NCI-H446 treated with DMSO at 0.1 percent for 48 hours (cell line): Measurements from ENCODE around the gene ANKRD55.
"Not testable (repeated sequence)": the region's sequence is repeated elsewhere in the genome, so short reads cannot be mapped to it uniquely, and the experiment has no call there.

Source experiments
- DNase-seq: peaks from one replicate; lab custom pipeline; 2025; lab: John Stamatoyannopoulos, UW

Gene ANKRD55

DNA sequence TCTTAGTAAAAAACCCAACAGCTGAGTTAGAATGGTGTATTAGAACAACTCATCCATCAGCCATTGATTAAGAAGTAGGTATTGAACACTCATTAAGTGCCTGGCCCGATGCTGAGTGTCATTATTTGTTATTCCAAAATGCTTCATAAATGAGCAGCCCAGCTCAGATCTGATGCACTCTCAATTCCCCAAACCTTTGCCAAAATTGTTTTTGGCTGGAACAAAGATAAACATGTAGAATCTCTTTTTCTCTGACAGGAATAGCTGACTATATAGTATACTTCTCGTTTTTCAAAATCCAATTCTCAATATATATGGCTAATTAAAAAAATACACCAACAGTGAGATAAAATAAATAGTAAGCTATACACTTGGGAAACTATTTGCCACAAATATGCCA lies 20.0 kb upstream of the ANKRD55 start:
- DNase-seq: no peak

DNA sequence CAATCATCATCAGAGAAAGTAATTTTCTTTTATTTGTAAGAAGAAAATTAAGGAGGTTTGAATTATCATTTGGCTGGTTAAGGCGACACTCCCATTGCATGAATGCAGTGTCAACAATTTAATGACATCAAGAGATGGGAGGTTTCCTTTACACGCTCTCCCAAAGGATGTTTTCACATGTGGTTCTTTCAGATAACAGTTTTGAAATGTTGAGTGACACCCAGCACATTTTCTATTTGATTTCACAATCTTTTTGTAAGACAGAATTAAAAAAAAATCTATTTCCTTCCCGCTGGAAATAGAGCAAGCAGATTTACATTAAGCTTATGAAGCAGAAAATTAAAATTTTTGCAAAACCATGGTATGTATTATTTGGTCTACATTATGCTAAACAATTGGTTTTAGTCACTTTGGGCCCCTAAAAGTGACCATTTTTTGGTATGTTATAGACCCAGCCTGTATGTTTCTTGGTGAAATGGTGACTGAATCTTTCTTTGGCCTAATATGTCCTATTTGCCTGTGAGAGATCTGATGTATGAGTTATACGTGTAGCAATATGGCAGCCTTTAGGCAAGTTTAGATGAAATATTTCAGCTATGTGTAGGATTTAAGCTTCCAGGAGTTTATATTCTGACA lies 18.9 kb upstream of the ANKRD55 start:
- DNase-seq: no peak

DNA sequence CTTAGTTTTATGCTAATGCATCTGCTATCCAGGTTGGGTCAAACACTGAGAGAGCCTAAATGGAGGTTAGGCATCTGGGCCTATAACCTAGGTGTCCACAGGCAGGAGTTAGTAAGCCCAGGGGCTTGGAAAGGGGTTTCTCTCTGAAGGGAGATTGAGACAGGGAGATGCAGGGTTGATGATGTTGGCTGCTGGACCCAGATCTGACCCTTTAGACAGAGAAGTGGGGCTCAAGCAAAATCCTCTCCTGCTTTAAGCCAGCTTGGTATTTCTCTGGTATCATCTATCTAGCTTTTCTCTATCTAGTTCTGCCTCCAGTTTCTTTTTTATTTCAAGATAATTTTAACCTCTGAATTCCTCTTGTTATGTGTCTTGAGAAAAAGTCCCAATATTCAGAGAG lies 18.3 kb upstream of the ANKRD55 start:
- DNase-seq: no peak

DNA sequence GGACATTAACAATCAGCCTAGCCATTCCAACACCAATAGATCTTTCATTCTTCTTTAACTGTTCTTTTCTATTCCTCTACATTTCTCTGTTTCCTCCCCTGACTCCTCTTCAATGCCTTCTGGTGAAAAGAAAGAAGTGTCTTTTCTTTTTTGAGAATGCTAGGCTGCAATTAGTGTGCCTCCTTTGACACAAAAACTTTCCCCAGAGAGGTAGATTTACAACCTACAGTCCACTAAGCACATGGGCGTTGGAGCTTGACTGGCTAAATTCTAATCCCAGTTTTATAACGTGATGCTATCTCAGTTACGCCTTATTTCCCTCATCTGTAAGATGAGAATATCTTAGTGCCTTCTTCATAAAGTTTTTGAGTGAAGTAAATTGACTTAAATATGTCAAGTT lies 16.9 kb upstream of the ANKRD55 start:
- no peak for DNase-seq

DNA sequence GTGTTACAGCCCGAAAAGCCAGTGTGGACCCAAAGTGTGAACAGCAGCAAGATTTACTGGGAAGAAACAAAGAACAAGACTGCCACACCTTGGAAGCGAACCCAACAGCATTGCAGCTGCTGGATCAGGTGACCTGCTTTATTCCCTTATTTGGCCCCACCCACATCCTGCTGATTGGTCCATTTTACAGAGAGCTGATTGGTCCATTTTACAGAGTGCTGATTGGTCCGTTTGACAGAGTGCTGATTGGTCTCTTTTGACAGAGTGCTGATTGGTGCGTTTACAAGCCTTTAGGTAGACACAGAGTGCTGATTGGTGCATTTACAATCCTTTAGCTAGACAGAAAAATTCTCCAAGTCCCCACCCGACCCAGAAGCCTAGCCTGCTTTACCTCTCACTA lies 16.0 kb upstream of the ANKRD55 start:
- DNase-seq: not testable (repeated sequence)

DNA sequence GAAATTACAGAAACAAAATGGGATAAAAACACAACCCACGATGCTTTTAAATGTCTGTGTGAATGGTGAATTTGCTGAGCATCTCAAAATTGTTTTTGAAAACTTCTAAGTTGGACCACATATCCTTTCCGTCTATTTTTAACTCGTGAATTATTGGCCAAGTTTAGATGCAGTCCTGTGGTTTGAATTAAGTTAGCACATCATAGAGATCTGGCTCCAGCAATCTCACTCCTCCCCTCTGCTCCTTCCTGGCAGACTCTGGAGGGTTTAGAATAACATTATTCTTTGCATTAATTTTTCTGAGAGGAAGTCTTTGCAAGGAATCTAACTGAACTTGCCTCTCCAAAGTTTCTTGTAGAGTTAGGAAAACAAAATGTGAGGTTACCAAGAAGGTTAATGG lies 14.5 kb upstream of the ANKRD55 start:
- DNase-seq: no peak

DNA sequence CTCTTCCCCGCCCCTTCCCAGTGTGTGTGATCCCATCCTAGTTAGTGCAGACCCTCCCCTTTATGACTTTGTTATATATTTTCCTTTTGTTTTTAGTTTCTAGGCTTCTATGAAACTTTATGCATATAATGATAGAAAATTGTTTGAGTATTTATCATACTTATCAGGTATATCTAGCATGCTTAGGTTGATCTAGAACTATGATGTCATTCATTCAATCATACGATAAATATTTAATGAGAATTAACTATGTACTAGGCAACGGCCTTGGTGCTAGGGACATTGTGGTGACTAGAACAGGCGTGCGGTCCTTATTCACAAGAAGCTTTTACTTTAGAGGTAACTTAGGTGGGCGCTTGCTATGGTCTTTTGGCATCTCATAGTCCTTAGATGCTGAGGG lies 13.6 kb upstream of the ANKRD55 start:
- DNase-seq: no peak

DNA sequence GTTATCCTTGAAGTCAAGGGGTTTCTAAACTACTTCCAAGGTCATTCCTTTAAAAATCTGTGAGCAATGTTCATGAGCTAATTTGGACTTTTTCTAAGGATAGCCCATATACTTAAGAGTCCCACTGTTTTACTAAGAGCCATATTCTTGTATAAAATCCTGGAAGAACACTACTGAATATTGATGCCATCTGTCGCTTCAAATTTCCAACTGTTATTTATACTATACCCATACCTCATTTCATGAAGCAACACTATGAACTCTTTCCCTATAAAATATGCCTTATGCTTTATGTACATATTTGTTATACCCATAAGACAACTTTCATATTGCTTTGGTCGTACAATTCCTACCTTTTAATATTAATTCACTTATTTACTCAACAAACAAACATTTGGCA lies 12.4 kb upstream of the ANKRD55 start:
- no peak for DNase-seq

DNA sequence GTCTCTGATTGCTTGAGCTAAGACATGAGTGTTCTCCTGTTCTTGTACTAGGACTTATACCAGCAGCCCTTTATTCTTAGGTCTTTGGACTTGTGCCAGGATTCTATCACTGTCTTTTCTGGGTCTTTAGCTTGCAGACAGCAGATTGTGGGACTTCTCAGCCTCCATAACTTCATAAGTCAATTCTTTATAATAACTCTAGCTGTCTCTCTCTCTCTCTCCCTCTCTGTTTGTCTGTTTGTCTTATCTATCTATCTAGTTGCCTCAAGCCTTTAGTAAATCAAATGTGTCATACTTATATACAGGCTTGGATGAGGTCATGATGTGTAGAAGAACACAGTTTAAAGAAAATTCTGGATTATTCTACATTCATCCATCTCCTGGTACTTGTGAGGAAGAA lies 11.5 kb upstream of the ANKRD55 start:
- no peak for DNase-seq

DNA sequence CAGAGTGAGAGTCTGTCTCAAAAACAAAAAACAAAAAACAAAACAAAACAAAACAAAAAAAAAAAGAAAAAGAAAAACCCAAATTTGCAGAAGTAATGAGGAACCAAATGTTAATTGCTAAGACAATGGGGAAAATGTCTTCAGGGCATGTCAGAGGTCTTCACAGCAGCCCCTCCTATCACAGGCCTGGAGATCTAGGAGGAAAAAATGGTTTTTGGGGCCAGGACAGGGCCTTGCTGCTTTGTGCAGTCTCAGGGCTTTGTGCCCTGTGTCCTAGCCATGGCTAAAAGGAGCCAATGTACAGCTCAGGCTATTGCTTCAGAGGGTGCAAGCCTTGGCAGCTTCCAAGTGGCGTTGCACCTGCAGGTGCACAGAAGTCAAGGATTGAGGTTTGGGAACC lies 9.1 kb upstream of the ANKRD55 start:
- DNase-seq: not testable (repeated sequence)

DNA sequence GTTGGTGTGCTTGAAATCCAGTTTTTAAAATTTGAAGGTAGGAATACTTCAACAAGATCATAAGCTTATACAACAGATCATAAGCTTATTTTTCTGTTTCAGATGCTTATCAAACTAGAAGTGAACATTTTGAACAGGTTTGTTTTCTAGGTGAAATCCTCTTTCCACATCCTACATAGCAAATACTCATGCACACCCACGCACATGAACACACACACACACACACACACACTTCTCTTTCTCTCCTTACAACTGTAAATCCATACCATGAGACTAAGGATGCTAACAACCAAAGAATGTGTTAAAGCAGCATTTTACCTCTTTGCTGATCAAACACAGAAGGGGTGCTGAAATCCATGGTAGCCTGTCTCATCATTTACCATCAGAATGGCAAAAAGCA lies 592 bp downstream of the ANKRD55 start:
- DNase-seq: no peak

DNA sequence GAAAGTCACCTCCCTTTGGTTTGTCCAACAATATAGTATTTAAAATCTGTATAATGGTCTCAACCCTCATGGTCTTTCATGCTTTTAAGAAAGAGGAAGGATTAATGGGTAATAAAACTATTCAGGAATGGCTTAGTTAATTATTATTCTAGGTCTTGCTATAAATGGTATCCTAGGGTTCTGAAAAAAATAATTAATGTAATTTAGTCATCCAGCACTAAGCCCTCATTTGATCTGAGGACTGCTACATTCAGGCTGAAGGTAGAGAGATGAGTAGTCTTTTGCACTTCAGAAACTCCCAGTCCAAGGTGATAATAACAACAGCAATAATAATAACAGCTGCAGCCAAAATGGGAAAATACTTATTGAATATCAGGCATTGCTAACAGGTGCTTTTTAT lies 2.6 kb downstream of the ANKRD55 start:
- DNase-seq: no peak

DNA sequence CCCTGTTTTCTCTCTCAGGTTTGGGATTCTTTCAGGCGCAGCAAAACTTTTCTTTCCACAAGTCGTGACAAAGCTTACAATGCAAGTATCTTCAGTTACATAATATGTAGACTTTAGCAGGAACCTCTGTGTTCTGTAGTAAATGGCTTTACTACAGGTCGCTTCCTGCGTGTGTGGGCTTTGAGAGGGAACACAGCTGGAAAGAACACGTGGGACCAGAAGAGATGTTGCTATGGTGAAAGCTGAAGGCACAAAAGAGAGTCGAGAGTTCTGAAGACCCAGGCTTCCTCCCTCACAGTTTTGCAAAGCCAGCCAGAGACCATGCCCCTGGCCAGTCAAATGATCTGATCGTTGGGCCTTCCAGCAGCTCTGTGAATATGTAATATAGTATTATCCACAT lies 4.0 kb downstream of the ANKRD55 start:
- no peak for DNase-seq

DNA sequence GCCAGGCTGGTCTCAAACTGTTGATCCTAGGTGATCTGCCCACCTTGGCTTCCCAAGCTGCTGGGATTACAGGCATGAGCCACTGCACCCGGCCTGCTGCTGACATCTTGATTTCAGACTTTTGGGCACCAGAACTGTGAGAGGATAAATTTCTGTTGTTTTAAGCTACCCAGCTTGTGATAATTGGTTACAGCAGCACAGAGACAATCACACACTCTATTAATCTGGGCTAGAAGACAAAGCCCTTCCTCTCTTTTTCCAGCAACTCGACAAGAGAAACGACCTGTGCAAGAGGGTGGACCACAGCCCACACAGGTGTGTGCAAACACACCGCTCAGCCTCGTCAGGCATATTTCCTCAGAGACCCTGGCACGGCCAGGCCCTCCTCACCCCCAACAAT lies 4.5 kb downstream of the ANKRD55 start:
- DNase-seq: no peak

DNA sequence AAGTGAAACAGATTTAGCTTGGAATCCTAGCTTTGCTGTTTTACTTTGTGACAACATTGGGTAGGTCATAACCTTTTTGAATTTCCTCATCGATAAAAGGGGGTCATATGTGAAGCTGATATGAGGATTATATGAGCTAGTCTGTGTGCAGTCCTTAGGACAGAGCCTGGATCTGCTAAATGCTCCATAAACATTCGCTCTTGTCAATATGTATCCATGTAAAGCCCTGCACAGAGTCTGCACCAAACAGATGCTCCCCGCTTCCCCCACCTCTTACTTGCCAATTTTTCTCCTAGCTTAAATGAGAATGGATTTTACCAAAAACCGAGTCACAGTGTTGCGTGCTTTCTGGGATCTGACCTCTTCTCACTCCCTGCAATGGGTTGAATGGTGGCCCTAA lies 5.4 kb downstream of the ANKRD55 start:
- no peak for DNase-seq

DNA sequence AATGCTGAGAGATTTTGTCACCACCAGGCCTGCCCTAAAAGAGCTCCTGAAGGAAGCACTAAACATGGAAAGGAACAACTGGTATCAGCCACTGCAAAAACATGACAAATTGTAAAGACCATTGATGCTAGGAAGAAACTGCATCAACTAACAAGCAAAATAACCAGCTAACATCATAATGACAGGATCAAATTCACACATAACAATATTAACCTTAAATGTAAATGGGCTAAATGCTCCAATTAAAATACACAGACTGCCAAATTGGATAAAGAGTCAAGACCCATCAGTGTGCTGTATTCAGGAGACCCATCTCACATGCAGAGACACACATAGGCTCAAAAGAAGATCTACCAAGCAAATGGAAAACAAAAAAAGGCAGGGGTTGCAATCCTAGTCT lies 9.8 kb downstream of the ANKRD55 start:
- DNase-seq: not testable (repeated sequence)

DNA sequence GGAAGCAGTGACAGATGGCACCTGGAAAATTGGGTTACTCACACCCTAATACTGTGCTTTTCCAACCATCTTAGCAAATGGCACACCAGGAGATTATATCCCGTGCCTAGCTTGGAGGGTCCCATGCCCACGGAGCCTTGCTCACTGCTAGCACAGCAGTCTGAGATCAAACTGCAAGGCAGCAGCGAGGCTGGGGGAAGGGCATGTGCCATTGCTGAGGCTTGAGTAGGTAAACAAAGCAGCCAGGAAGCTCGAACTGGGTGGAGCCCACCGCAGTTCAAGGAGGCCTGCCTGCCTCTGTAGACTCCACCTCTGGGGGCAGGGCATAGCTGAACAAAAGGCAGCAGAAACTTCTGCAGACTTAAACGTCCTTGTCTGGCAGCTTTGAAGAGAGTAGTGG lies 11.5 kb downstream of the ANKRD55 start:
- not testable (repeated sequence) for DNase-seq

DNA sequence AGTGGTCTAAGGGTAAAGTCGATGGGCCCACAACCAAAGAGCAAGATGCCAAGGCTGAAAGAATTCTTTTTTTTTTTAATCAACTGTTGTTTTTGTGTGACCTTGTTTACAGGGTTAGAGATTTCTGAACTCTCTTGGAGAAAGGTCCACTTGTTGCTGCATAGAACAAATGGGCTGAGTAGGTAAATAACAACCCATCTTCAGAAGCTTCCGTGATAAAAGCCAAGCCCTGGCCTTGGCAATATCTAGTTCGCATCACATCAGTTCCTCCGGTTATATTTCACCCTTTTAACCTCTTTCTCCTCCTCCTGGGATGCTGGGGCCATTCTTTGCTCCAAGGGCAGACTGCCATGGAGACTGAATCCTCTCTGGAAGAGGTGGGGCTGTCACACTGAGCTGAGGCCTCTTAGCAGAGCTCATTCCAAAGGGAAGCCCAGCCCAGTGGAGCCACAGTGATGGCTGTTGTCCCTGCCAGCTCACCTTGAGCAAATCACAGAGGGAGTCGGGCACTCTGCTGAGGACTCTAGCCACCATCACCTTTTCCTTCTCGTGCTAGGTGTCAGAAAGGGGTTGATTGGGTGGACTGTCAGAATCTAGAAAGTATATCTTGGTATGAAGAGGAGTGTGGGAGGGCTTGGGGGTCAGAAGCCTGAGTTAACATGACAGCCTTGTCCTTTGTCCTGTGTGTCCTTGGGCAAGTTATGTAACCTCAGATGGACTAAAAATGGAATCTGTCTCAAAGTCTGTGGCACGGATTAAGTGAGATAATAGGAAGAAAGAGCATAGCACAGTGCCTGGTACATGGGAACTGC lies 17.9 kb downstream of the ANKRD55 start:
- DNase-seq: no peak

DNA sequence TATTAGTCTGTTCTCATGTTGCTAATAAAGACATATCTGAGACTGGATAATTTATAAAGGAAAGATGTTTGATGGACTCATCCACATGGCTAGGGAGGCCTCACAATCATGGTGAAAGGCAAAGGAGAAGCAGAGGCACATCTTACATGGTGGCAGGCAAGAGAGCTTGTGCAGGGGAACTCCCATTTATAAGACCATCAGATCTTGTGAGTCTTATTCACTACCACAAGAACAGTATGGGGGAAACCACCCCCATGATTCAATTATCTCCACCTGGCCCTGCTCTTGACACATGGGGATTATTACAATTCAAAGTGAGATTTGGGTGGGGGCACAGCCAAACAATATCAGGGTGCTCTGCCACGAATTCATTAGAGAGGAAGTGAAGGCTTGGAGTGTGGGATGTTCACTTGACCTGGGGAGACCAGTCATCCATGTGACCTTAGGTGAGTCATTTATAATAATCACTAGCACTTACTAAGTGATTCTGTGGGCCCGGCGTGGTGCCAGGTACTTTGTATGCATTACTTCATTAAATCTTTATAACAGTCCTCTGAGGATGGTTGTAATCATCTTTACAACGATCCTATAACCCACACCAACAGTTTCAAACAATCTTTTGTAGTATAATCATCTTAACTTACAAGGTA lies 19.1 kb downstream of the ANKRD55 start:
- DNase-seq: not testable (repeated sequence)

DNA sequence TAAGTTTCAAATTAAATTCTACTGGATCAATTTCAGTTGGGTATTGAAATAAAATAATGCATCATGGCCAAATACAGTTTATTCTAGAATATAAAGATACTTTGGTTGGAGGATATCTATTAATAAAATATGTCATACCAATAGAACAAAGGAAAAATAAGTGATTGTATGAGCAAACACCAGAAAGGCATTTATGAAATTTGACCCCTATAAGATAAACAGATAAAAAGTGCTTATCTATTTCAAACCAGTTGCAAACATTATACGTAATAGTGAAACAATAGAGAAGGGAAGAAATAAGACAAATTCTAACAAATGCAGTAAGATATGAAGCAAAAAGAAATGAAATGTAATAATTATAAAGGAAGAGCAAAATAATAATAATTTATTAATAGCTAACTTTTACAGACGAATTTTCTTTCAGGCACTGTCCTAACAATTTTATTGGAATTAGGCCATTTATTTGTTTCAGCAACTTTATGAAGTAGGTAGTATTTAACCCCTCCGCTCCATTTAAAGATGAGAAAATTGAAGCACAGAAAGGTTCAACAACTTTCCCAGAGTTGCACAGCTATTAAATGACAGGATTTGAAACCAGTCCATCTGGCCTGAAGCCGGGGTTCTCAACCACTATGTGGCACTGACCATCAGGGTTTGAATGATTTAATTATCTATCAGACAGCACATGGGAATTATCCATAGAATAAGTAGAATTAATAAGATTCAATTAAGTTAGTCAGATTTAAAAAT lies 20.8 kb downstream of the ANKRD55 start:
- no peak for DNase-seq

DNA sequence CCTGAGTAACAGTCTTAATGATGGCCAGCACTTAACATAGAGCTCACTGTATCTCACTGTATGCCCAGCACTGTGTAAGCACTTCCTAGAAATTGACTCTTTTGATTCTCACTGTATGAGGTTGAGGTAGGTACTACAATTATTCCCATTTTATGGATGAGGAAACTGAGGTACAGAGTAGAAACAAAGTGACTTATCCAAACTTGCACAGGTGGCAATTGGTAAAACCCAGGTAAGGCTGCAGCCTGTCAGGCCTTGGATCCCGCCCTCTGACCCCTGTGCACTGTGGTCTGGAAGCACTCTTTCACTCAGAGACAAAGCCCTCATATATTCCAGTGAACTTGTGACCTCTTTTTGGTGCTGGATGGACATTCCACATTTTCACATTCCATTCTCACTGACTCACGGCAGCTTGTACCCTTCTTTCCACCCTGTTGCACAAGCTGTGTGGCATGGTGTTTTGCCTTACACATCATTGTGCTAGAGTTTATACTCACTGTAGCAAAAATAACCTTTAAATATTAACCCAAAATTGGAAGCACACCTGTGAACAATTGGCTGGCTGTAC lies 21.7 kb downstream of the ANKRD55 start:
- no peak for DNase-seq

DNA sequence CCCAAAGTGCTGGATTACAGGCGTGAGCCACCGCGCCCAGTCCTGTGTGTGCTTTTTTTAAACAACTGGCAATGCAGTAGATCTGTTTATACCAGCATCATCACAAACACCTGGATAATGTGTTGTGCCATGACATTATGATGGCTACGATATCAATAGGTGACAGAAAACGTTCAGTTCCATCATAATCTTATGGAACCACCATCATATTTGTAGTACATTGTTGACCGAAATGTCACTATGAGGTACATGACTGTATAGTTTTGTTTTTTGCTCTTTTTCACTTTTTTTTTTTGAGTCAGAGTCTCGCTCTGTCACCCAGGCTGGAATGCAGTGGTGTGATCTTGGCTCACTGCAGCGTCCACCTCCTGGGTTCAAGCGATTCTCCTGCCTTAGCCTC lies 24.4 kb downstream of the ANKRD55 start:
- DNase-seq: no peak
